ENCODE data around the gene SLC2A1. TPM values are rescaled to one million over a fixed set of nuclear protein-coding genes. Genes with fewer than 3 reads are reported as not detected.

The SLC2A1 gene
- total RNA-seq, 1 donor from 2014 or later = 29.3 TPM

GRCh38 chr1:42960122-42960390 lies 1.4 kb upstream of the SLC2A1 start:
- no peak for DNase-seq

GRCh38 chr1:42957880-42958487 lies 684 bp downstream of the SLC2A1 start:
- DNase-seq = peak; percentile 55

GRCh38 chr1:42957229-42957879 lies 1.3 kb downstream of the SLC2A1 start:
- DNase-seq = no peak

- DNase-seq = no peak
Observed at GRCh38 chr1:42956739-42957138, 1.9 kb downstream of the SLC2A1 start.

- DNase-seq = no peak
Observed at GRCh38 chr1:42955311-42956063, 3.2 kb downstream of the SLC2A1 start.

- DNase-seq = peak; percentile 47
Observed at GRCh38 chr1:42953182-42954180, 5.2 kb downstream of the SLC2A1 start.

- no peak for DNase-seq
Observed at GRCh38 chr1:42952303-42953001, 6.2 kb downstream of the SLC2A1 start.

GRCh38 chr1:42951588-42951987 lies 7.1 kb downstream of the SLC2A1 start:
- no peak for DNase-seq

GRCh38 chr1:42950116-42950481 lies 8.6 kb downstream of the SLC2A1 start:
- DNase-seq = no peak

- no peak for DNase-seq
Observed at GRCh38 chr1:42949312-42950115, 9.2 kb downstream of the SLC2A1 start.

GRCh38 chr1:42947965-42948732 lies 10.5 kb downstream of the SLC2A1 start:
- no peak for DNase-seq

- no peak for DNase-seq
Observed at GRCh38 chr1:42947117-42947516, 11.6 kb downstream of the SLC2A1 start.

- DNase-seq = no peak
Observed at GRCh38 chr1:42946120-42946898, 12.4 kb downstream of the SLC2A1 start.

GRCh38 chr1:42945164-42945563 lies 13.5 kb downstream of the SLC2A1 start:
- DNase-seq = no peak

- no peak for DNase-seq
Observed at GRCh38 chr1:42944246-42944928, 14.3 kb downstream of the SLC2A1 start.

- no peak for DNase-seq
Observed at GRCh38 chr1:42943728-42944127, 14.9 kb downstream of the SLC2A1 start.

GRCh38 chr1:42943166-42943565 lies 15.5 kb downstream of the SLC2A1 start:
- no peak for DNase-seq

- DNase-seq = no peak
Observed at GRCh38 chr1:42942444-42942843, 16.2 kb downstream of the SLC2A1 start.
